GM21367 (cell line): ENCODE results near the gene GOLGA6L2.

ENCODE experiments used
- ATAC-seq: cut with Tn5 transposase; IDR thresholded peaks from one replicate; pipeline ENCODE4 v1.9.1; 2021; ENCODE audit not compliant: unreplicated experiment

The GOLGA6L2 gene

GRCh38 chr15:23395832-23396231 is 51.2 kb downstream of the GOLGA6L2 start:
- no peak for ATAC-seq

GRCh38 chr15:23395030-23395692 is 51.9 kb downstream of the GOLGA6L2 start:
- ATAC-seq: no peak
